Right lobe of liver (tissue), 4 donors: ENCODE data around the gene SLC29A2.

ENCODE experiments used
- CTCF ChIP-seq, 4 donors: fragments of 200-600 bp in 3 of 4; fragments of 450-650 bp in 1 of 4; IDR thresholded peaks; one replicate each; pipeline versions ENCODE4 v1.5.1 to v1.8.0; 2016 to 2022; ENCODE audit warnings: antibody characterized with exemption in 4 of 4, mild to moderate bottlenecking in 2 of 4
- POLR2A ChIP-seq: fragments of 450-650 bp; IDR thresholded peaks from one replicate; pipeline ENCODE4 v1.6.1; 2017; ENCODE audit warnings: antibody characterized with exemption, mild to moderate bottlenecking
- donor health status: DM: no; HTN: no; CAD: no.
- donor health status: DM: no; HTN: no; CAD: no.
- donor health status: DM: no; HTN: yes; CAD: no.

- TF ChIP-seq CTCF (IDR thresholded peaks at IDR 0.05): no peak
- TF ChIP-seq POLR2A: no peak
Observed at GRCh38 chr11:66331542-66332370, 39.8 kb downstream of the SLC29A2 start.
